ENCODE data around the gene ZBED4. TPM values are rescaled to one million over a fixed set of nuclear protein-coding genes. Genes with fewer than 3 reads are reported as not detected.

ZBED4 gene
- total RNA-seq, 2 experiments from 2014 or later, result 19.7 to 20.1 TPM

DNA sequence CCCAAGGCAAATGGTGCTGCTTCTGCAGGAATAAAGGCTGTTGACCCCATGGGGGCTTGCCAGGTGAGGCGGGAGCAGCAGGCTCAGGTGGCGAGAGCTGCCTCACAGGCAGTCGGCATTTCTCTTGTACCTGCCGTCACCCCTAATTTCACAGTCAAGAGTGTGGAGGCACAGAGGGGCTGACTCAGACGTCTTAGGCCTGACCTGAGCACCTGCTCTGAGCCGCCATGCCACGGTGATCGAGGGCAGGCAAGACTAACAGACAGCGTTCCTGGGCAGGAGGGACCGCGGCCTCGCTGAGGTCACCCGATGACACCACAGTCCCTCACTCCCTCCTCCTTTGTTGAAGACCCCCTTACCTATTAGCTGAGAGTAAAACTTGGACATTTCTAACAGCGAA, 59.4 kb downstream of the ZBED4 start:
- POLR2A ChIA-PET, result interaction anchor here (1.1 kb wide), 1 partner anchor 48 kb away, joined by 3 read pairs; the partner anchor contains the start of gene PIM3
- CTCF ChIA-PET, result no interaction called here
- intact Hi-C loops (cut with micrococcal nuclease), result no loop called here

DNA sequence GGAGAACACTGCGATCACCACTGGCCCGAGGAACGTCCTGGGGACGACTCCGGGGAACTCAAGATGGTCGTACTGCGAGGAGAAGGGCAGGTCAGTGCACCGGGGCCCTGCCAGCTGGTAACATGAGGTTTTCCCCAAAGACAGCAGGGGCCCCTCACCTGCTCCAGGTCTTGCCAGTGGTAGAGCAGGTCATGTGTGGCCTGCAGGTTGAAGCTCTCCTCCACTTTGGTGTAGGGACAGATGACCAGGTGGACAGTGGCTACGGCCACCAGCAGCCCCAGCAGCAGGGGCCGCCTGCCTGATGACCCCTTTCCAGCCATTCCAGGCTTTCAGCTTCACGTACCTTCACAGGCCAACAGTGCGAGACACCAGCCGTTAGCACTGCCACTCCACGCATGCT, 59.8 kb downstream of the ZBED4 start:
- Mint-ChIP-seq H3K27ac (no peak overlapping the region), H3K4me3 (no peak overlapping the region), H3K4me1 (ENCODE audit: low read depth) (peaks cover 5% of the 10 kb centered on the region), H3K36me3 (ENCODE audit: low read depth) (peaks cover 4% of the 10 kb centered on the region), H3K9me3 (no peaks in the 10 kb centered on the region), H3K27me3 (no peaks in the 10 kb centered on the region)
- ATAC-seq (no peak), DNase-seq (no peak)
- ChIA-PET CTCF (no interaction called here), POLR2A (interaction anchor here (1.1 kb wide), 1 partner anchor 48 kb away, joined by 3 read pairs; the partner anchor contains the start of gene PIM3)
- TF ChIP-seq, protein P1, sequence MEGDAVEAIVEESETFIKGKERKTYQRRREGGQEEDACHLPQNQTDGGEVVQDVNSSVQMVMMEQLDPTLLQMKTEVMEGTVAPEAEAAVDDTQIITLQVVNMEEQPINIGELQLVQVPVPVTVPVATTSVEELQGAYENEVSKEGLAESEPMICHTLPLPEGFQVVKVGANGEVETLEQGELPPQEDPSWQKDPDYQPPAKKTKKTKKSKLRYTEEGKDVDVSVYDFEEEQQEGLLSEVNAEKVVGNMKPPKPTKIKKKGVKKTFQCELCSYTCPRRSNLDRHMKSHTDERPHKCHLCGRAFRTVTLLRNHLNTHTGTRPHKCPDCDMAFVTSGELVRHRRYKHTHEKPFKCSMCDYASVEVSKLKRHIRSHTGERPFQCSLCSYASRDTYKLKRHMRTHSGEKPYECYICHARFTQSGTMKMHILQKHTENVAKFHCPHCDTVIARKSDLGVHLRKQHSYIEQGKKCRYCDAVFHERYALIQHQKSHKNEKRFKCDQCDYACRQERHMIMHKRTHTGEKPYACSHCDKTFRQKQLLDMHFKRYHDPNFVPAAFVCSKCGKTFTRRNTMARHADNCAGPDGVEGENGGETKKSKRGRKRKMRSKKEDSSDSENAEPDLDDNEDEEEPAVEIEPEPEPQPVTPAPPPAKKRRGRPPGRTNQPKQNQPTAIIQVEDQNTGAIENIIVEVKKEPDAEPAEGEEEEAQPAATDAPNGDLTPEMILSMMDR (IDR thresholded peaks at IDR 0.05), result no peak
- intact Hi-C loops (cut with micrococcal nuclease), result no loop called here

More for the DNA sequence above, 59.4 kb downstream of the ZBED4 start:
- no peak overlapping the region for H3K4me3 Mint-ChIP-seq
- H3K4me1 Mint-ChIP-seq (ENCODE audit: low read depth), result peaks cover 5% of the 10 kb centered on the region
- no peak for ATAC-seq
- no peak for DNase-seq
- no peaks in the 10 kb centered on the region for H3K27me3 Mint-ChIP-seq
- no peaks in the 10 kb centered on the region for H3K9me3 Mint-ChIP-seq
- no peak overlapping the region for H3K27ac Mint-ChIP-seq
- TF ChIP-seq, protein P1 (IDR thresholded peaks at IDR 0.05), result no peak
- H3K36me3 Mint-ChIP-seq (ENCODE audit: low read depth), result peaks cover 4% of the 10 kb centered on the region

DNA sequence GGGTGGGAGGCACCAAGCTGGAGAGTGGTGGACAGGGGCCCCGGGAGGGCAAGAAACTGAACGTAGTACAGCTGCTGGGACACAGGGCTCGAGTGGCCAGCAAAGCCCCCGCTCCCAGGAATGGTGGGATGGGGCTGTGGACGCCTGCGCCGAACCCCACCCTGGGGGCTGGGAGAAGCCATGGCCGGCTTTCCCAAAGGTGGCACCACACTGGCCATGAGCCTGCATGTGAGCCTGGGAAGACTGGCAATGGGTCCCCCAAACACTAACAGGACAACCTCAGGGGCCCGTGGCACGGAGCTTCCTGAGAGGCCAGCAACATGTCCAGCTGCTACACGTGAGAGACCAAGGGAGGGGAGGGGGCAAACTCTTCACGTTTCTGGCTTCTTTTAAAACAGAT, 60.6 kb downstream of the ZBED4 start:
- no peak overlapping the region for H3K4me3 Mint-ChIP-seq
- ChIA-PET CTCF (interaction anchor here (1.1 to 2.8 kb wide), 2 partner anchors 34 to 147 kb away, joined by 3 to 16 read pairs; no protein-coding TSS in a partner anchor), POLR2A (interaction anchor here (0.6 to 1.5 kb wide), 4 partner anchors 11 to 1418 kb away, joined by 3 to 8 read pairs (median 3); no protein-coding TSS in a partner anchor)
- DNase-seq (no peak), ATAC-seq (no peak)
- TF ChIP-seq, protein P1 (IDR thresholded peaks at IDR 0.05), result no peak
- peaks cover 5% of the 10 kb centered on the region for H3K4me1 Mint-ChIP-seq (ENCODE audit: low read depth)
- H3K27ac Mint-ChIP-seq, result no peak overlapping the region
- peaks cover 4% of the 10 kb centered on the region for H3K36me3 Mint-ChIP-seq (ENCODE audit: low read depth)
- intact Hi-C loops (cut with micrococcal nuclease), result no loop called here
- H3K9me3 Mint-ChIP-seq, result no peaks in the 10 kb centered on the region
- H3K27me3 Mint-ChIP-seq, result no peaks in the 10 kb centered on the region

DNA sequence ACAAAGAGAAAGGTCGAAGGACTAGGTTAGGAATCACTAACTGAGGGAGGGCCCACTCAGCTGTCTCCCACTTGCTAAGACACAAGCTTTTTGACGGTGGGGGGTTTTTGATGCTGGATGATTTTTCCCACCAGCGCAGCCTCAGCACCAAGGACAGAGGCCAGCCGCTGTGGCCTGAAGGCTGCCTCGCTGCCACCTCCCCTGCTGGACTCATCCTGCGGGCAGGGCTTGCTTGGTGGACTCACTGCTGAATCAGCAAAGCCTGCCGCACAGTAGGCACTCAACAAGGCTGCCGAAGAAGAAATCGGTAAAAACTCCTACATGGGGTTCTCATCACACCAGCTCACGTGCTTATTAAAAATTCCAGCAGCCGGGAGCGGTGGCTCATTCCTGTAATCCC, 62.0 kb downstream of the ZBED4 start:
- Mint-ChIP-seq H3K27me3 (no peaks in the 10 kb centered on the region), H3K4me3 (no peak overlapping the region), H3K4me1 (ENCODE audit: low read depth) (peaks cover 16% of the 10 kb centered on the region), H3K9me3 (no peaks in the 10 kb centered on the region), H3K27ac (no peak overlapping the region), H3K36me3 (ENCODE audit: low read depth) (peaks cover 7% of the 10 kb centered on the region)
- TF ChIP-seq, protein P1 (IDR thresholded peaks at IDR 0.05), result no peak
- intact Hi-C loops (cut with micrococcal nuclease), result no loop called here
- ATAC-seq, result no peak
- ChIA-PET POLR2A (interaction anchor here (0.7 to 1.5 kb wide), 2 partner anchors 10 to 149 kb away, joined by 3 to 8 read pairs; no protein-coding TSS in a partner anchor), CTCF (interaction anchor here (0.9 to 2.8 kb wide), 4 partner anchors 35 to 148 kb away, joined by 3 to 16 read pairs (median 3); no protein-coding TSS in a partner anchor)
- DNase-seq, result no peak

DNA sequence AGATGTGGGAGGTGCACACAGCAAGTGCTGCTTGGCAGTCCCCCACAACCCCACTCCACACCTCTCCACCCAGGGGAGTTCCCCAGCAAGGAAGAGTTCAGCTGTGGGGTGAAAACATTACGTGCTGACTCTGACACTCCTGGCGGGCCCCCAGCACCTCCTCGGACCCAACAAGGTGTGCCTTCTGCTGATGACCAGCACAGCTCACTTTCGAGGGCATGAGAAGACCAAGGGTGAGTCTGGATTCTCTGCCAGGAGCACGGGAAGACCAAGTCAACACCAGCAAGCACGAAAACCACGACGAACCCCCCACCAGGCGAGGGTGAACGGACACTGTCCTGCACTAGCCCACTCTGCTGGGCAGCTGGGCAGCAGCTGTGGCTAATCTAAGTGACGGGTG, 63.2 kb downstream of the ZBED4 start:
- intact Hi-C loops (cut with micrococcal nuclease), result no loop called here
- ChIA-PET CTCF (interaction anchor here (0.6 to 2.8 kb wide), 5 partner anchors 61 to 208 kb away, joined by 3 to 16 read pairs (median 3); no protein-coding TSS in a partner anchor), POLR2A (interaction anchor here (0.5 to 0.9 kb wide), 2 partner anchors 149 to 156 kb away, joined by 3 to 4 read pairs; no protein-coding TSS in a partner anchor)
- Mint-ChIP-seq H3K27ac (peak overlapping the region; percentile 87), H3K36me3 (ENCODE audit: low read depth) (peaks cover 9% of the 10 kb centered on the region), H3K27me3 (no peaks in the 10 kb centered on the region), H3K4me1 (ENCODE audit: low read depth) (peaks cover 16% of the 10 kb centered on the region), H3K9me3 (no peaks in the 10 kb centered on the region), H3K4me3 (peak overlapping the region; percentile 81)
- TF ChIP-seq, protein P1 (IDR thresholded peaks at IDR 0.05), result no peak
- no peak for DNase-seq
- no peak for ATAC-seq

All from activated CD8-positive, alpha-beta T cell treated with anti-CD3 and anti-CD28 coated beads for 36 hours (primary cell).